Measurements from ENCODE around the gene DLL4. TPM values are rescaled to one million over a fixed set of nuclear protein-coding genes. Genes with fewer than 3 reads are reported as not detected.
"Not testable (repeated sequence)": the region's sequence is repeated elsewhere in the genome, so short reads cannot be mapped to it uniquely, and the experiment has no call there.

DLL4 gene
- total RNA-seq, 3 donors from 2014 or later: 3.5 to 10.5 (median 5.0) TPM

GRCh38 chr15:40958723-40959122, 29.6 kb downstream of the DLL4 start:
- Histone ChIP-seq H3K4me3 (no peak overlapping the region), H3K4me1 (no peaks in the 10 kb centered on the region), H3K27me3 (no peaks in the 10 kb centered on the region), H3K9me3 (no peaks in the 10 kb centered on the region), H3K36me3 (no peaks in the 10 kb centered on the region), H3K27ac (peak overlapping the region in 1 of 2 donors; percentile 55)
- DNase-seq (ENCODE audit: low spot score in 2 of 2): no peak
- intact Hi-C loops (cut with DNase I; ENCODE audit: low total_unique reads): no loop called here
- TF ChIP-seq, protein P1, sequence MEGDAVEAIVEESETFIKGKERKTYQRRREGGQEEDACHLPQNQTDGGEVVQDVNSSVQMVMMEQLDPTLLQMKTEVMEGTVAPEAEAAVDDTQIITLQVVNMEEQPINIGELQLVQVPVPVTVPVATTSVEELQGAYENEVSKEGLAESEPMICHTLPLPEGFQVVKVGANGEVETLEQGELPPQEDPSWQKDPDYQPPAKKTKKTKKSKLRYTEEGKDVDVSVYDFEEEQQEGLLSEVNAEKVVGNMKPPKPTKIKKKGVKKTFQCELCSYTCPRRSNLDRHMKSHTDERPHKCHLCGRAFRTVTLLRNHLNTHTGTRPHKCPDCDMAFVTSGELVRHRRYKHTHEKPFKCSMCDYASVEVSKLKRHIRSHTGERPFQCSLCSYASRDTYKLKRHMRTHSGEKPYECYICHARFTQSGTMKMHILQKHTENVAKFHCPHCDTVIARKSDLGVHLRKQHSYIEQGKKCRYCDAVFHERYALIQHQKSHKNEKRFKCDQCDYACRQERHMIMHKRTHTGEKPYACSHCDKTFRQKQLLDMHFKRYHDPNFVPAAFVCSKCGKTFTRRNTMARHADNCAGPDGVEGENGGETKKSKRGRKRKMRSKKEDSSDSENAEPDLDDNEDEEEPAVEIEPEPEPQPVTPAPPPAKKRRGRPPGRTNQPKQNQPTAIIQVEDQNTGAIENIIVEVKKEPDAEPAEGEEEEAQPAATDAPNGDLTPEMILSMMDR (IDR thresholded peaks at IDR 0.05): no peak
- TF ChIP-seq POLR2AphosphoS5 (IDR thresholded peaks at IDR 0.05) (no peak), POLR2A (IDR thresholded peaks at IDR 0.05) (no peak)

GRCh38 chr15:40959331-40960141, 30.4 kb downstream of the DLL4 start:
- Histone ChIP-seq H3K4me3 (no peak overlapping the region), H3K4me1 (no peaks in the 10 kb centered on the region), H3K9me3 (no peaks in the 10 kb centered on the region), H3K36me3 (no peaks in the 10 kb centered on the region), H3K27ac (no peak overlapping the region), H3K27me3 (no peaks in the 10 kb centered on the region)
- DNase-seq (ENCODE audit: low spot score in 2 of 2): no peak
- TF ChIP-seq POLR2A (IDR thresholded peaks at IDR 0.05): no peak
- no peak for TF ChIP-seq POLR2AphosphoS5 (IDR thresholded peaks at IDR 0.05)
- TF ChIP-seq, protein P1 (IDR thresholded peaks at IDR 0.05): no peak
- intact Hi-C loops (cut with DNase I; ENCODE audit: low total_unique reads): no loop called here

GRCh38 chr15:40960151-40960885, 31.2 kb downstream of the DLL4 start:
- DNase-seq (ENCODE audit: low spot score in 2 of 2): no peak

GRCh38 chr15:40960925-40961324, 31.8 kb downstream of the DLL4 start:
- no peaks in the 10 kb centered on the region for H3K4me1 ChIP-seq
- TF ChIP-seq POLR2AphosphoS5 (IDR thresholded peaks at IDR 0.05) (no peak), POLR2A (IDR thresholded peaks at IDR 0.05) (no peak)
- TF ChIP-seq, protein P1 (IDR thresholded peaks at IDR 0.05): no peak
- no peak for DNase-seq (ENCODE audit: low spot score in 2 of 2)
- H3K27me3 ChIP-seq: no peaks in the 10 kb centered on the region
- no peaks in the 10 kb centered on the region for H3K9me3 ChIP-seq
- no peak overlapping the region for H3K27ac ChIP-seq
- no peak overlapping the region for H3K4me3 ChIP-seq
- intact Hi-C loops (cut with DNase I; ENCODE audit: low total_unique reads): no loop called here
- H3K36me3 ChIP-seq: no peaks in the 10 kb centered on the region

More at GRCh38 chr15:40960151-40960885, 31.2 kb downstream of the DLL4 start:
- intact Hi-C loops (cut with DNase I; ENCODE audit: low total_unique reads): no loop called here
- no peaks in the 10 kb centered on the region for H3K4me1 ChIP-seq
- no peaks in the 10 kb centered on the region for H3K27me3 ChIP-seq
- TF ChIP-seq, protein P1 (IDR thresholded peaks at IDR 0.05): no peak
- TF ChIP-seq POLR2A (IDR thresholded peaks at IDR 0.05) (no peak), POLR2AphosphoS5 (IDR thresholded peaks at IDR 0.05) (no peak)
- H3K9me3 ChIP-seq: no peaks in the 10 kb centered on the region
- H3K27ac ChIP-seq: no peak overlapping the region
- H3K36me3 ChIP-seq: no peaks in the 10 kb centered on the region
- no peak overlapping the region for H3K4me3 ChIP-seq

- H3K4me1 ChIP-seq; DNase-seq (ENCODE audit: low spot score in 2 of 2); H3K4me3 ChIP-seq; H3K9me3 ChIP-seq; H3K36me3 ChIP-seq; intact Hi-C loops (cut with DNase I; ENCODE audit: low total_unique reads); H3K27me3 ChIP-seq; H3K27ac ChIP-seq: not testable (repeated sequence)
Measured at GRCh38 chr15:40961740-40962139, 32.6 kb downstream of the DLL4 start.

- H3K27me3 ChIP-seq; DNase-seq (ENCODE audit: low spot score in 2 of 2); H3K4me3 ChIP-seq; H3K36me3 ChIP-seq; intact Hi-C loops (cut with DNase I; ENCODE audit: low total_unique reads); H3K4me1 ChIP-seq; H3K27ac ChIP-seq; H3K9me3 ChIP-seq: not testable (repeated sequence)
Measured at GRCh38 chr15:40962317-40962716, 33.2 kb downstream of the DLL4 start.

All from breast epithelium (tissue), 4 donors.